Measurements from ENCODE around the gene SATB2. TPM values are rescaled to one million over a fixed set of nuclear protein-coding genes. Genes with fewer than 3 reads are reported as not detected.

The SATB2 gene
- total and polyA plus RNA-seq, 3 experiments from 2014 or later, result 0.09 to 0.13 TPM; not detected in 1

- Histone ChIP-seq H3K27ac (ENCODE audit: low read depth, low read length) (no peak overlapping the region), H3K36me3 (ENCODE audit: insufficient read depth, low read length) (no peaks in the 10 kb centered on the region), H3K9me3 (ENCODE audit: low read length) (no peaks in the 10 kb centered on the region), H3K27me3 (ENCODE audit: insufficient read depth, low read length, poor library complexity, severe bottlenecking) (no peaks in the 10 kb centered on the region), H3K4me1 (ENCODE audit: insufficient read depth, low read length) (no peaks in the 10 kb centered on the region), H3K4me3 (ENCODE audit: low read length) (no peak overlapping the region)
- H3K4me3 Mint-ChIP-seq, result no peak overlapping the region
- POLR2A ChIA-PET, result no interaction called here
- no peak for DNase-seq
- peaks cover 3 to 4% of the 10 kb centered on the region in 2 donors for H3K27me3 Mint-ChIP-seq
- CTCF ChIA-PET, result no interaction called here
- H3K4me1 Mint-ChIP-seq, result no peaks in the 10 kb centered on the region
- no peak overlapping the region for H3K27ac Mint-ChIP-seq
- no peaks in the 10 kb centered on the region for H3K36me3 Mint-ChIP-seq
- no peaks in the 10 kb centered on the region for H3K9me3 Mint-ChIP-seq
Measured at GRCh38 chr2:199428291-199428690, 29.4 kb downstream of the SATB2 start.

- H3K36me3 ChIP-seq (ENCODE audit: insufficient read depth, low read length), result no peaks in the 10 kb centered on the region
- no peaks in the 10 kb centered on the region for H3K9me3 Mint-ChIP-seq
Measured at GRCh38 chr2:199424160-199424559, 33.6 kb downstream of the SATB2 start.

GRCh38 chr2:199419428-199419827 is 38.3 kb downstream of the SATB2 start:
- no peaks in the 10 kb centered on the region for H3K27me3 ChIP-seq (ENCODE audit: insufficient read depth, low read length, poor library complexity, severe bottlenecking)
- ChIA-PET CTCF (no interaction called here), POLR2A (no interaction called here)
- H3K4me1 ChIP-seq (ENCODE audit: insufficient read depth, low read length), result no peaks in the 10 kb centered on the region
- no peak overlapping the region for H3K4me3 Mint-ChIP-seq
- DNase-seq, result no peak
- no peaks in the 10 kb centered on the region for H3K36me3 ChIP-seq (ENCODE audit: insufficient read depth, low read length)
- peaks cover 3 to 8% of the 10 kb centered on the region in 2 donors for H3K27me3 Mint-ChIP-seq
- no peaks in the 10 kb centered on the region for H3K9me3 ChIP-seq (ENCODE audit: low read length)
- H3K4me3 ChIP-seq (ENCODE audit: low read length), result no peak overlapping the region
- no peaks in the 10 kb centered on the region for H3K4me1 Mint-ChIP-seq
- no peak overlapping the region for H3K27ac ChIP-seq (ENCODE audit: low read depth, low read length)
- no peak overlapping the region for H3K27ac Mint-ChIP-seq
- H3K9me3 Mint-ChIP-seq, result no peaks in the 10 kb centered on the region
- no peaks in the 10 kb centered on the region for H3K36me3 Mint-ChIP-seq

More at GRCh38 chr2:199424160-199424559, 33.6 kb downstream of the SATB2 start:
- Mint-ChIP-seq H3K27ac (no peak overlapping the region), H3K36me3 (no peaks in the 10 kb centered on the region), H3K27me3 (peaks cover 2% of the 10 kb centered on the region in 2 donors), H3K4me3 (no peak overlapping the region), H3K4me1 (no peaks in the 10 kb centered on the region)
- CTCF ChIA-PET, result interaction anchor here (1.1 kb wide), 1 partner anchor 9 kb away, joined by 3 read pairs; no protein-coding TSS in a partner anchor
- no peaks in the 10 kb centered on the region for H3K9me3 ChIP-seq (ENCODE audit: low read length)
- H3K4me3 ChIP-seq (ENCODE audit: low read length), result no peak overlapping the region
- DNase-seq, result no peak
- H3K27me3 ChIP-seq (ENCODE audit: insufficient read depth, low read length, poor library complexity, severe bottlenecking), result no peaks in the 10 kb centered on the region
- POLR2A ChIA-PET, result no interaction called here
- H3K4me1 ChIP-seq (ENCODE audit: insufficient read depth, low read length), result no peaks in the 10 kb centered on the region
- H3K27ac ChIP-seq (ENCODE audit: low read depth, low read length), result no peak overlapping the region

- no peaks in the 10 kb centered on the region for H3K4me1 ChIP-seq (ENCODE audit: insufficient read depth, low read length)
- H3K36me3 Mint-ChIP-seq, result no peaks in the 10 kb centered on the region
- no peaks in the 10 kb centered on the region for H3K27me3 ChIP-seq (ENCODE audit: insufficient read depth, low read length, poor library complexity, severe bottlenecking)
- no peak overlapping the region for H3K4me3 ChIP-seq (ENCODE audit: low read length)
- no peak overlapping the region for H3K27ac Mint-ChIP-seq
- no peak overlapping the region for H3K27ac ChIP-seq (ENCODE audit: low read depth, low read length)
- no peaks in the 10 kb centered on the region for H3K36me3 ChIP-seq (ENCODE audit: insufficient read depth, low read length)
- DNase-seq, result no peak
- no peak overlapping the region for H3K4me3 Mint-ChIP-seq
- no peaks in the 10 kb centered on the region for H3K9me3 ChIP-seq (ENCODE audit: low read length)
- H3K9me3 Mint-ChIP-seq, result no peaks in the 10 kb centered on the region
- peaks cover 3 to 10% of the 10 kb centered on the region in 2 donors for H3K27me3 Mint-ChIP-seq
- ChIA-PET POLR2A (no interaction called here), CTCF (interaction anchor here (1.3 kb wide), 1 partner anchor 10 kb away, joined by 3 read pairs; no protein-coding TSS in a partner anchor)
- H3K4me1 Mint-ChIP-seq, result no peaks in the 10 kb centered on the region
Measured at GRCh38 chr2:199414465-199414864, 43.3 kb downstream of the SATB2 start.

- Mint-ChIP-seq H3K9me3 (no peaks in the 10 kb centered on the region), H3K4me1 (no peaks in the 10 kb centered on the region), H3K27me3 (peaks cover 3 to 10% of the 10 kb centered on the region in 2 donors), H3K4me3 (no peak overlapping the region), H3K36me3 (no peaks in the 10 kb centered on the region), H3K27ac (no peak overlapping the region)
- H3K4me1 ChIP-seq (ENCODE audit: insufficient read depth, low read length), result no peaks in the 10 kb centered on the region
- H3K27me3 ChIP-seq (ENCODE audit: insufficient read depth, low read length, poor library complexity, severe bottlenecking), result no peaks in the 10 kb centered on the region
- ChIA-PET POLR2A (no interaction called here), CTCF (no interaction called here)
- no peaks in the 10 kb centered on the region for H3K9me3 ChIP-seq (ENCODE audit: low read length)
- H3K27ac ChIP-seq (ENCODE audit: low read depth, low read length), result no peak overlapping the region
- no peak for DNase-seq
- no peaks in the 10 kb centered on the region for H3K36me3 ChIP-seq (ENCODE audit: insufficient read depth, low read length)
- no peak overlapping the region for H3K4me3 ChIP-seq (ENCODE audit: low read length)
Measured at GRCh38 chr2:199414001-199414400, 43.7 kb downstream of the SATB2 start.

GRCh38 chr2:199409759-199410529 is 47.8 kb downstream of the SATB2 start:
- Histone ChIP-seq H3K4me1 (ENCODE audit: insufficient read depth, low read length) (no peaks in the 10 kb centered on the region), H3K4me3 (ENCODE audit: low read length) (no peak overlapping the region), H3K9me3 (ENCODE audit: low read length) (no peaks in the 10 kb centered on the region), H3K36me3 (ENCODE audit: insufficient read depth, low read length) (no peaks in the 10 kb centered on the region), H3K27ac (ENCODE audit: low read depth, low read length) (no peak overlapping the region), H3K27me3 (ENCODE audit: insufficient read depth, low read length, poor library complexity, severe bottlenecking) (no peaks in the 10 kb centered on the region)
- H3K4me3 Mint-ChIP-seq, result no peak overlapping the region
- no peaks in the 10 kb centered on the region for H3K36me3 Mint-ChIP-seq
- no peak overlapping the region for H3K27ac Mint-ChIP-seq
- no peaks in the 10 kb centered on the region for H3K4me1 Mint-ChIP-seq
- POLR2A ChIA-PET, result no interaction called here
- peaks cover 3 to 8% of the 10 kb centered on the region in 2 donors for H3K27me3 Mint-ChIP-seq
- CTCF ChIA-PET, result no interaction called here
- no peak for DNase-seq
- no peaks in the 10 kb centered on the region for H3K9me3 Mint-ChIP-seq

- POLR2A ChIA-PET, result no interaction called here
- DNase-seq, result no peak
Measured at GRCh38 chr2:199407421-199407820, 50.3 kb downstream of the SATB2 start.

GRCh38 chr2:199405241-199405640 is 52.5 kb downstream of the SATB2 start:
- POLR2A ChIA-PET, result no interaction called here

More at GRCh38 chr2:199407421-199407820, 50.3 kb downstream of the SATB2 start:
- Mint-ChIP-seq H3K27me3 (peaks cover 0 to 2% of the 10 kb centered on the region in 2 donors), H3K9me3 (no peaks in the 10 kb centered on the region), H3K27ac (no peak overlapping the region), H3K36me3 (no peaks in the 10 kb centered on the region), H3K4me1 (no peaks in the 10 kb centered on the region), H3K4me3 (no peak overlapping the region)
- CTCF ChIA-PET, result no interaction called here
- no peak overlapping the region for H3K27ac ChIP-seq (ENCODE audit: low read depth, low read length)
- H3K36me3 ChIP-seq (ENCODE audit: insufficient read depth, low read length), result no peaks in the 10 kb centered on the region
- no peaks in the 10 kb centered on the region for H3K27me3 ChIP-seq (ENCODE audit: insufficient read depth, low read length, poor library complexity, severe bottlenecking)
- H3K4me1 ChIP-seq (ENCODE audit: insufficient read depth, low read length), result no peaks in the 10 kb centered on the region
- no peak overlapping the region for H3K4me3 ChIP-seq (ENCODE audit: low read length)
- no peaks in the 10 kb centered on the region for H3K9me3 ChIP-seq (ENCODE audit: low read length)

More at GRCh38 chr2:199405241-199405640, 52.5 kb downstream of the SATB2 start:
- H3K27me3 Mint-ChIP-seq, result peaks cover 3 to 4% of the 10 kb centered on the region in 2 donors
- no peaks in the 10 kb centered on the region for H3K4me1 ChIP-seq (ENCODE audit: insufficient read depth, low read length)
- H3K4me1 Mint-ChIP-seq, result no peaks in the 10 kb centered on the region
- no peak overlapping the region for H3K27ac ChIP-seq (ENCODE audit: low read depth, low read length)
- H3K4me3 Mint-ChIP-seq, result no peak overlapping the region
- no peak for DNase-seq
- no peaks in the 10 kb centered on the region for H3K27me3 ChIP-seq (ENCODE audit: insufficient read depth, low read length, poor library complexity, severe bottlenecking)
- no peaks in the 10 kb centered on the region for H3K9me3 ChIP-seq (ENCODE audit: low read length)
- CTCF ChIA-PET, result no interaction called here
- peaks cover 0 to 3% (median 0%) of the 10 kb centered on the region in 5 donors for H3K9me3 Mint-ChIP-seq
- H3K4me3 ChIP-seq (ENCODE audit: low read length), result no peak overlapping the region
- H3K36me3 Mint-ChIP-seq, result no peaks in the 10 kb centered on the region
- no peaks in the 10 kb centered on the region for H3K36me3 ChIP-seq (ENCODE audit: insufficient read depth, low read length)
- no peak overlapping the region for H3K27ac Mint-ChIP-seq

All from CD8-positive, alpha-beta memory T cell (primary cell).